K562 (cell line): ENCODE results near the gene TREH. TPM values are rescaled to one million over a fixed set of nuclear protein-coding genes. Genes with fewer than 3 reads are reported as not detected.
A peak's percentile ranks its signal among the peaks of the same experiment; 100 is the strongest.

Experiments
- ARID3B ChIP-seq: fragments of 250-450 bp; sonication (Bioruptor Pico); IDR thresholded peaks from 2 replicates; pipeline ENCODE4 v1.4.0; 2020; ENCODE audit warnings: borderline replicate concordance
- BCL6 ChIP-seq: fragments of 250-450 bp; sonication (Bioruptor Pico); IDR thresholded peaks from 2 replicates; pipeline ENCODE4 v1.4.0; 2020
- CBFA2T2 ChIP-seq: fragments of 450-650 bp; conservative IDR thresholded peaks from 2 replicates; pipeline ENCODE4 v1.6.1; 2017; ENCODE audit warnings: mild to moderate bottlenecking
- CEBPZ ChIP-seq: fragments of 150-350 bp; IDR thresholded peaks from 2 replicates; pipeline ENCODE4 v1.6.1; 2014; ENCODE audit warnings: low read depth, mild to moderate bottlenecking, low read length, borderline replicate concordance
- CREM ChIP-seq: IDR thresholded peaks from 2 replicates; pipeline ENCODE4 v1.6.1; 2014; ENCODE audit warnings: antibody characterized with exemption, low read depth
- DMBX1 ChIP-seq: fragments of 250-450 bp; sonication (Bioruptor Pico); IDR thresholded peaks from 2 replicates; pipeline ENCODE4 v1.8.0; 2022; ENCODE audit warnings: inconsistent platforms, mild to moderate bottlenecking, moderate library complexity, borderline replicate concordance
- MEF2D ChIP-seq: conservative IDR thresholded peaks from 2 replicates; pipeline ENCODE4 v1.6.1; 2016; ENCODE audit warnings: low read depth, missing genetic modification characterization, missing compliant biosample characterization
- MTA1 ChIP-seq: fragments of 450-650 bp; IDR thresholded peaks from 2 replicates; pipeline ENCODE4 v1.6.1; 2017; ENCODE audit warnings: borderline replicate concordance
- TAF15 ChIP-seq: fragments of 200-400 bp; formaldehyde crosslinking; IDR thresholded peaks from 2 replicates; pipeline ENCODE4 v1.6.1; 2017; ENCODE audit warnings: mild to moderate bottlenecking, low read depth, low read length, moderate library complexity
- ZNF232 ChIP-seq: sonication (generic); formaldehyde crosslinking; IDR thresholded peaks from 2 replicates; pipeline ENCODE4 v1.8.0; 2022; ENCODE audit warnings: mild to moderate bottlenecking, missing genetic modification reagents
- ZNF239 ChIP-seq: fragments of 250-450 bp; sonication (Bioruptor Pico); IDR thresholded peaks from 2 replicates; pipeline ENCODE4 v1.4.0; 2020; ENCODE audit warnings: mild to moderate bottlenecking
- ZNF3 ChIP-seq: fragments of 250-450 bp; sonication (Bioruptor Pico); IDR thresholded peaks from 2 replicates; pipeline ENCODE4 v1.5.0; 2021; ENCODE audit warnings: mild to moderate bottlenecking, moderate library complexity
- ZNF780A ChIP-seq: fragments of 250-450 bp; sonication (Bioruptor Pico); IDR thresholded peaks from 2 replicates; pipeline ENCODE4 v1.5.0; 2021; ENCODE audit warnings: mild to moderate bottlenecking
- polyA plus RNA-seq, 8 experiments: library from polyadenylated mRNA; depleted of rRNA in 4 of 8; stranded (reverse) in 5 of 8; unstranded in 3 of 8; fragments of >200 nt; fragmentation: Nextera tagmentation in 2 of 8; fragmentation: Illumina TruSeq in 1 of 8; extraction: Ambion mirVana in 2 of 8; extraction: Trizol in 1 of 8; gene quantifications; 2 replicates each; pipeline versions ENCODE4 v1.2.1 to v1.2.3, GENCODE V29; 2011 to 2014; ENCODE audit warnings: inconsistent platforms in 1 of 8, missing spikeins in 1 of 8
- total RNA-seq, 7 experiments: library from RNA; depleted of rRNA in 6 of 7; stranded (reverse); fragments of >200 nt in 6 of 7; fragmentation: Illumina TruSeq in 2 of 7; extraction: Trizol in 2 of 7; gene quantifications; 2 replicates each; pipeline versions ENCODE4 v1.2.1 to v1.2.3, GENCODE V29; 2011 to 2021; ENCODE audit warnings: low replicate concordance in 1 of 7

TREH gene
- total and polyA plus RNA-seq, 9 of the 15 experiments (the other 6 are each of a cell fraction or from before 2014, with no cell fraction given), result 0.09 to 0.20 (median 0.11) TPM; not detected in 6

GRCh38 chr11:118689852-118690552 lies 10.6 kb upstream of the TREH start (continued):
- TF ChIP-seq ARID3B (CRISPR knock-in tag), result no peak
- no peak for TF ChIP-seq ZNF3 (CRISPR knock-in tag)
- TF ChIP-seq ZNF239 (CRISPR knock-in tag), result no peak
- no peak for TF ChIP-seq TAF15
- TF ChIP-seq CEBPZ, result no peak
- no peak for TF ChIP-seq DMBX1
- no peak for TF ChIP-seq MTA1
- peak; percentile 62 for TF ChIP-seq CREM
- TF ChIP-seq MEF2D (tag), result no peak
- TF ChIP-seq ZNF780A (CRISPR knock-in tag), result no peak
- no peak for TF ChIP-seq CBFA2T2
- TF ChIP-seq ZNF232 (CRISPR knock-in tag), result no peak
- no peak for TF ChIP-seq BCL6 (CRISPR knock-in tag)
